H9 (cell line): ENCODE results near the gene KIF16B. TPM values are rescaled to one million over a fixed set of nuclear protein-coding genes. Genes with fewer than 3 reads are reported as not detected.

Source experiments
- DNase-seq: peaks from one replicate; pipeline ENCODE4 v3.0.0-alpha.2; 2017
- H2AFZ ChIP-seq: one replicate; pipeline ENCODE4 v1.6.1; 2013; ENCODE audit warnings: mild to moderate bottlenecking, low read length, control low read depth, moderate library complexity
- H2AK5ac ChIP-seq: 2 replicates; pipeline ENCODE4 v1.6.1; 2013; ENCODE audit warnings: low read length, control low read depth, mixed read lengths; ENCODE audit not compliant: insufficient read length
- H2BK120ac ChIP-seq: one replicate; pipeline ENCODE4 v1.6.1; 2013; ENCODE audit warnings: low read depth, mild to moderate bottlenecking, low read length, control low read depth, inconsistent platforms; ENCODE audit not compliant: poor library complexity, severe bottlenecking
- H2BK12ac ChIP-seq: 2 replicates; pipeline ENCODE4 v1.6.1; 2013; ENCODE audit warnings: low read length, control low read depth, mixed read lengths, low read depth; ENCODE audit not compliant: insufficient read length
- H2BK15ac ChIP-seq: 2 replicates; pipeline ENCODE4 v1.6.1; 2013; ENCODE audit warnings: low read depth, low read length, control low read depth
- H2BK20ac ChIP-seq: one replicate; pipeline ENCODE4 v1.6.1; 2013; ENCODE audit warnings: low read depth, mild to moderate bottlenecking, low read length, control low read depth, inconsistent platforms; ENCODE audit not compliant: poor library complexity, severe bottlenecking
- H2BK5ac ChIP-seq: 2 replicates; pipeline ENCODE4 v1.6.1; 2013; ENCODE audit warnings: low read length, control low read depth, mixed read lengths; ENCODE audit not compliant: insufficient read length
- H3K14ac ChIP-seq: 2 replicates; pipeline ENCODE4 v1.6.1; 2013; ENCODE audit warnings: low read length, control low read depth; ENCODE audit not compliant: insufficient read depth
- H3K18ac ChIP-seq: 2 replicates; pipeline ENCODE4 v1.6.1; 2013; ENCODE audit warnings: low read depth, mild to moderate bottlenecking, mixed read lengths, low read length, control low read depth; ENCODE audit not compliant: insufficient read length
- H3K23ac ChIP-seq: 2 replicates; pipeline ENCODE4 v1.6.1; 2013; ENCODE audit warnings: low read length, control low read depth, mixed read lengths, low read depth; ENCODE audit not compliant: insufficient read length
- H3K23me2 ChIP-seq: 2 replicates; pipeline ENCODE4 v1.6.1; 2013; ENCODE audit warnings: low read depth, mild to moderate bottlenecking, mixed read lengths, low read length, control low read depth; ENCODE audit not compliant: insufficient read length, poor library complexity, severe bottlenecking
- H3K27ac ChIP-seq: 2 replicates; pipeline ENCODE4 v1.5.1; 2013; ENCODE audit warnings: low read length, control low read depth, mixed read lengths, low read depth; ENCODE audit not compliant: insufficient read length
- H3K27me3 ChIP-seq: 2 replicates; pipeline ENCODE4 v1.6.1; 2013; ENCODE audit warnings: low read length, control low read depth, inconsistent platforms; ENCODE audit not compliant: insufficient read depth
- H3K4ac ChIP-seq: 2 replicates; pipeline ENCODE4 v1.6.1; 2013; ENCODE audit warnings: low read depth, mild to moderate bottlenecking, control low read depth, inconsistent platforms, low read length, moderate library complexity
- H3K4me1 ChIP-seq: 2 replicates; pipeline ENCODE4 v1.6.1; 2013; ENCODE audit warnings: low read length, control low read depth, inconsistent platforms; ENCODE audit not compliant: insufficient read depth
- H3K4me2 ChIP-seq: 2 replicates; pipeline ENCODE4 v1.6.1; 2013; ENCODE audit warnings: low read length, control low read depth, mixed read lengths; ENCODE audit not compliant: insufficient read length, insufficient read depth
- H3K56ac ChIP-seq: 2 replicates; pipeline ENCODE4 v1.6.1; 2013; ENCODE audit warnings: low read depth, mild to moderate bottlenecking, mixed read lengths, low read length, control low read depth; ENCODE audit not compliant: insufficient read length
- H3K79me1 ChIP-seq: 2 replicates; pipeline ENCODE4 v1.6.1; 2013; ENCODE audit warnings: low read depth, mild to moderate bottlenecking, moderate library complexity, low read length, control low read depth, inconsistent platforms; ENCODE audit not compliant: insufficient read depth, poor library complexity, severe bottlenecking
- H3K79me2 ChIP-seq: 2 replicates; pipeline ENCODE4 v1.6.1; 2013; ENCODE audit warnings: low read length, control low read depth, inconsistent platforms; ENCODE audit not compliant: insufficient read depth
- H3K9ac ChIP-seq: 2 replicates; pipeline ENCODE4 v1.6.1; 2013; ENCODE audit warnings: low read length, control low read depth, mixed read lengths; ENCODE audit not compliant: insufficient read length; ENCODE audit errors: extremely low read depth
- H3K9me3 ChIP-seq: one replicate; pipeline ENCODE4 v1.6.1; 2013; ENCODE audit warnings: low read depth, low read length, inconsistent platforms; ENCODE audit not compliant: control insufficient read depth
- H3T11ph ChIP-seq: one replicate; pipeline ENCODE4 v1.6.1; 2013; ENCODE audit warnings: mild to moderate bottlenecking, low read length, control low read depth, inconsistent platforms
- H4K20me1 ChIP-seq: one replicate; pipeline ENCODE4 v1.6.1; 2013; ENCODE audit not compliant: control insufficient read depth, insufficient read length, insufficient read depth
- H4K5ac ChIP-seq: 2 replicates; pipeline ENCODE4 v1.6.1; 2013; ENCODE audit warnings: low read depth, mild to moderate bottlenecking, mixed read lengths, low read length, control low read depth; ENCODE audit not compliant: insufficient read length
- H4K8ac ChIP-seq: replicated peaks from 2 replicates; pipeline ENCODE4 v1.6.1; 2013; ENCODE audit warnings: low read length, control low read depth, mixed read lengths, low read depth; ENCODE audit not compliant: insufficient read length
- H4K91ac ChIP-seq: 2 replicates; pipeline ENCODE4 v1.6.1; 2013; ENCODE audit warnings: low read depth, mild to moderate bottlenecking, moderate library complexity, mixed read lengths, low read length, control low read depth; ENCODE audit not compliant: insufficient read length
- H3K27ac Mint-ChIP-seq, 3 experiments: 2 replicates in 2 of 3; 3 replicates in 1 of 3; pipeline ENCODE4 v1.8.0; 2020 to 2021; ENCODE audit warnings: mixed read lengths in 3 of 3, mild to moderate bottlenecking in 1 of 3, moderate library complexity in 1 of 3
- H3K27me3 Mint-ChIP-seq: 2 replicates; pipeline ENCODE4 v1.8.0; 2021; ENCODE audit warnings: low read depth, mild to moderate bottlenecking, moderate library complexity, mixed read lengths
- H3K36me3 Mint-ChIP-seq, 3 experiments: 2 replicates in 2 of 3; 3 replicates in 1 of 3; pipeline ENCODE4 v1.8.0; 2020 to 2021; ENCODE audit warnings: low read depth in 3 of 3, mixed read lengths in 3 of 3; ENCODE audit not compliant: insufficient read depth in 1 of 3
- H3K4me1 Mint-ChIP-seq, 2 experiments: 2 replicates each; pipeline ENCODE4 v1.8.0; 2020; ENCODE audit warnings: mixed read lengths in 2 of 2
- H3K4me3 Mint-ChIP-seq, 2 experiments: 2 replicates in 1 of 2; 3 replicates in 1 of 2; pipeline ENCODE4 v1.8.0; 2020 to 2021; ENCODE audit warnings: mild to moderate bottlenecking in 2 of 2, mixed read lengths in 2 of 2, moderate library complexity in 1 of 2
- H3K9me3 Mint-ChIP-seq, 2 experiments: 2 replicates in 1 of 2; 3 replicates in 1 of 2; pipeline ENCODE4 v1.8.0; 2020; ENCODE audit warnings: mild to moderate bottlenecking in 2 of 2, mixed read lengths in 2 of 2, moderate library complexity in 1 of 2
- WGBS: extraction: QIAGEN DNeasy Blood & Tissue Kit; methylation state at CpG from one replicate; pipeline ENCODE4 v1.1.7; 2013; ENCODE audit warnings: missing lambda C conversion rate, low lambda C conversion rate, mixed read lengths; ENCODE audit not compliant: insufficient read length; ENCODE audit errors: extremely low coverage; 5-methylcytosine and 5-hydroxymethylcytosine counted together
- total RNA-seq: library from RNA; stranded (reverse); gene quantifications from 2 replicates; pipeline ENCODE4 v1.2.1, GENCODE V29; 2021
- TF ChIP-seq, protein P1 (sequence below): fragments of 200-600 bp; sonication (generic); conservative IDR thresholded peaks from 3 replicates; pipeline ENCODE4 v1.8.0; 2021; ENCODE audit warnings: antibody characterized with exemption, mild to moderate bottlenecking

The KIF16B gene
- total RNA-seq, 1 experiment from 2014 or later, result 7.4 TPM

DNA sequence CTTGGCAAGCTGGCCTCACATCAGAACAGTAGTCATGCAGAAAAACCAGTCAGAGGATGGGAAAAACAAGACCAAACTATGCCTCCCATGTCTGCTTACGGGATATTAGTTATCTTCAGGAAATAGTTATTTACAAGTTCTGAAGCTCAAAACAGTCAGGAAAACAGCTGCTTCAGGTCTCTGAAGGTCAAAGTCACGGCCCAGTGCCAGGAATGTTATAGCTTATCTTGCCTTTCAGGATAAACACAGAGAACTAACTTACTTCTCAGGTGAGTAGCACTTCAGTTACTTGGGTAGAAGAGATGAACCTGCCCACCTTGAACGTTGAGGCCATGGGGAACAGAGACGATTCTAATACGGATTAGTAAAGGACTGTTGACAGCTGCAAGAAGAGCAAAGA lies 310.7 kb downstream of the KIF16B start:
- Histone ChIP-seq H4K91ac (no peak overlapping the region), H2BK15ac (no peak overlapping the region), H4K8ac (no peak overlapping the region), H3K14ac (no peak overlapping the region), H3K23ac (no peak overlapping the region), H3K9ac (no peak overlapping the region), H2BK5ac (no peak overlapping the region), H3K79me2 (no peaks in the 10 kb centered on the region), H3K27ac (no peak overlapping the region), H3K56ac (no peak overlapping the region), H2BK12ac (no peak overlapping the region), H2BK120ac (no peak overlapping the region), H3K9me3 (no peaks in the 10 kb centered on the region), H3K23me2 (no peaks in the 10 kb centered on the region), H3K4me2 (no peak overlapping the region), H2BK20ac (no peak overlapping the region), H4K5ac (no peak overlapping the region), H4K20me1 (no peaks in the 10 kb centered on the region), H3K4ac (no peak overlapping the region), H3T11ph (no peak overlapping the region), H3K4me1 (no peaks in the 10 kb centered on the region), H2AK5ac (no peak overlapping the region), H2AFZ (no peak overlapping the region), H3K27me3 (no peaks in the 10 kb centered on the region), H3K18ac (no peak overlapping the region), H3K79me1 (no peaks in the 10 kb centered on the region)
- H3K9me3 Mint-ChIP-seq, result peaks cover 7 to 12% of the 10 kb centered on the region in 2 experiments
- peaks cover 2 to 3% of the 10 kb centered on the region in 2 experiments; a peak in 1 of 4 replicates for H3K4me1 Mint-ChIP-seq
- H3K4me3 Mint-ChIP-seq, result no peak overlapping the region
- WGBS, result no CpG with 5 or more reads among the region's 5 CpGs
- H3K36me3 Mint-ChIP-seq, result peaks cover 8 to 23% (median 15%) of the 10 kb centered on the region in 3 experiments
- TF ChIP-seq, protein P1, sequence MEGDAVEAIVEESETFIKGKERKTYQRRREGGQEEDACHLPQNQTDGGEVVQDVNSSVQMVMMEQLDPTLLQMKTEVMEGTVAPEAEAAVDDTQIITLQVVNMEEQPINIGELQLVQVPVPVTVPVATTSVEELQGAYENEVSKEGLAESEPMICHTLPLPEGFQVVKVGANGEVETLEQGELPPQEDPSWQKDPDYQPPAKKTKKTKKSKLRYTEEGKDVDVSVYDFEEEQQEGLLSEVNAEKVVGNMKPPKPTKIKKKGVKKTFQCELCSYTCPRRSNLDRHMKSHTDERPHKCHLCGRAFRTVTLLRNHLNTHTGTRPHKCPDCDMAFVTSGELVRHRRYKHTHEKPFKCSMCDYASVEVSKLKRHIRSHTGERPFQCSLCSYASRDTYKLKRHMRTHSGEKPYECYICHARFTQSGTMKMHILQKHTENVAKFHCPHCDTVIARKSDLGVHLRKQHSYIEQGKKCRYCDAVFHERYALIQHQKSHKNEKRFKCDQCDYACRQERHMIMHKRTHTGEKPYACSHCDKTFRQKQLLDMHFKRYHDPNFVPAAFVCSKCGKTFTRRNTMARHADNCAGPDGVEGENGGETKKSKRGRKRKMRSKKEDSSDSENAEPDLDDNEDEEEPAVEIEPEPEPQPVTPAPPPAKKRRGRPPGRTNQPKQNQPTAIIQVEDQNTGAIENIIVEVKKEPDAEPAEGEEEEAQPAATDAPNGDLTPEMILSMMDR, result no peak
- H3K27ac Mint-ChIP-seq, result no peak overlapping the region
- no peaks in the 10 kb centered on the region; the same call in none of the 2 replicates for H3K27me3 Mint-ChIP-seq
- no peak for DNase-seq
